ENCODE data around the gene THEM5.
"Not testable (repeated sequence)": the region's sequence is repeated elsewhere in the genome, so short reads cannot be mapped to it uniquely, and the experiment has no call there.

THEM5 gene

GRCh38 chr1:151853411-151853943 lies at the start of gene THEM5:
TSS of gene THEM5 (minus strand) at chr1:151853712. CDS start at chr1:151853565, 147 bp downstream.
- POLR2A ChIA-PET: no interaction called here
- CTCF ChIA-PET: interaction anchor here (1.0 to 2.2 kb wide), 2 partner anchors 9 to 318 kb away, joined by 4 to 6 read pairs; no protein-coding TSS in a partner anchor
- TF ChIP-seq CTCF (IDR thresholded peaks at IDR 0.05; ENCODE audit: control extremely low read depth, extremely low read depth, low read depth, missing control alignments): no peak
- DNase-seq (ENCODE audit: extremely low spot score): no peak

- ChIA-PET POLR2A (no interaction called here), CTCF (interaction anchor here (1.1 to 1.3 kb wide), 2 partner anchors 18 to 81 kb away, joined by 3 read pairs; no protein-coding TSS in a partner anchor)
- no peak for TF ChIP-seq CTCF (IDR thresholded peaks at IDR 0.05; ENCODE audit: control extremely low read depth, extremely low read depth, low read depth, missing control alignments)
- no peak for DNase-seq (ENCODE audit: extremely low spot score)
Measured at GRCh38 chr1:151902858-151903257, 49.3 kb upstream of the THEM5 start.

- CTCF ChIA-PET: interaction anchor here (0.8 to 2.2 kb wide), 5 partner anchors 12 to 101 kb away, joined by 3 to 6 read pairs (median 3); no protein-coding TSS in a partner anchor
- POLR2A ChIA-PET; DNase-seq (ENCODE audit: extremely low spot score): not testable (repeated sequence)
Measured at GRCh38 chr1:151900804-151901203, 47.3 kb upstream of the THEM5 start.

GRCh38 chr1:151898519-151898991 lies 45.0 kb upstream of the THEM5 start:
- ChIA-PET CTCF (interaction anchor here (0.9 to 3.5 kb wide), 8 partner anchors 9 to 114 kb away, joined by 3 to 19 read pairs (median 6); partner anchors contain the start of gene THEM4), POLR2A (no interaction called here)
- no peak for DNase-seq (ENCODE audit: extremely low spot score)
- TF ChIP-seq CTCF (IDR thresholded peaks at IDR 0.05; ENCODE audit: control extremely low read depth, extremely low read depth, low read depth, missing control alignments): no peak

- ChIA-PET CTCF (interaction anchor here (0.9 to 3.5 kb wide), 7 partner anchors 9 to 115 kb away, joined by 3 to 19 read pairs (median 5); partner anchors contain the start of gene THEM4), POLR2A (no interaction called here)
- no peak for TF ChIP-seq CTCF (IDR thresholded peaks at IDR 0.05; ENCODE audit: control extremely low read depth, extremely low read depth, low read depth, missing control alignments)
- no peak for DNase-seq (ENCODE audit: extremely low spot score)
Measured at GRCh38 chr1:151897991-151898431, 44.5 kb upstream of the THEM5 start.

- DNase-seq (ENCODE audit: extremely low spot score): no peak
- ChIA-PET POLR2A (no interaction called here), CTCF (interaction anchor here (0.7 kb wide), 1 partner anchor 37 kb away, joined by 4 read pairs; no protein-coding TSS in a partner anchor)
- no peak for TF ChIP-seq CTCF (IDR thresholded peaks at IDR 0.05; ENCODE audit: control extremely low read depth, extremely low read depth, low read depth, missing control alignments)
Measured at GRCh38 chr1:151893176-151893924, 39.8 kb upstream of the THEM5 start.

GRCh38 chr1:151892190-151892589 lies 38.7 kb upstream of the THEM5 start:
- ChIA-PET CTCF (interaction anchor here (1.1 kb wide), 1 partner anchor 41 kb away, joined by 3 read pairs; no protein-coding TSS in a partner anchor), POLR2A (no interaction called here)
- no peak for TF ChIP-seq CTCF (IDR thresholded peaks at IDR 0.05; ENCODE audit: control extremely low read depth, extremely low read depth, low read depth, missing control alignments)
- no peak for DNase-seq (ENCODE audit: extremely low spot score)

Data from GM10248 (cell line).